Gastroesophageal sphincter (tissue), 3 donors: ENCODE data around the gene GNAI3.

Source experiments
- CTCF ChIP-seq, 4 experiments: fragments of 200-600 bp in 2 of 4; fragments of 450-650 bp in 2 of 4; sonication (generic) in 1 of 4; IDR thresholded peaks; one replicate each; pipeline ENCODE4 v1.5.1; 2017 to 2019; ENCODE audit warnings: antibody characterized with exemption in 4 of 4, mild to moderate bottlenecking in 2 of 4, moderate library complexity in 2 of 4
- POLR2A ChIP-seq, 2 donors: fragments of 450-650 bp; IDR thresholded peaks; one replicate each; pipeline ENCODE4 v1.6.1; 2017; ENCODE audit warnings: antibody characterized with exemption in 2 of 2, mild to moderate bottlenecking in 2 of 2, moderate library complexity in 1 of 2
- POLR2AphosphoS5 ChIP-seq: sonication (generic); formaldehyde crosslinking; IDR thresholded peaks from one replicate; pipeline ENCODE4 v1.6.1; 2017; ENCODE audit warnings: antibody characterized with exemption

GRCh38 chr1:109514846-109515245 is 33.6 kb upstream of the GNAI3 start:
- no peak for TF ChIP-seq CTCF (IDR thresholded peaks at IDR 0.05)
- no peak for TF ChIP-seq POLR2A (IDR thresholded peaks at IDR 0.05)
- no peak for TF ChIP-seq POLR2AphosphoS5
